ENCODE results near the gene SLC9A9. TPM values are rescaled to one million over a fixed set of nuclear protein-coding genes. Genes with fewer than 3 reads are reported as not detected.

Gene SLC9A9
- total RNA-seq, 1 experiment from 2014 or later, result not detected

DNA sequence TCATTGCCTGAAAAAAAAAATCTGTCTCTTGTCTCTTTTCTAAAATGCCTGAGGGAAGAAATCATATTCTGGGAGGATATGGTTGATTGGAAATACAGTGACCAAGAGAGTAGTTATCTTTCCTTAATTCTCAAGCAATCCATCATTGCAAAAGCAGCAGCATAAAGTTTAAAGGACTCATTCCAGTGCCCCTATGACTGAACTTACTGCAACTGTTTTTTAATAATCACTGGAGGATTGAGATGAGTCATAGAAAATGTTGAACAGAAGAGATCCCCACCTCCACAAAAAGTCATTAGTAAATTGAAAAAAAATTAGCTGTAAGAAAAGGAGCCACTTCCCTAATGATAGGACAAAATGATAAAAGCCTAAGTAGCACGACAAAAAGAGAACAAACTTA lies 121.5 kb downstream of the SLC9A9 start:
- TF ChIP-seq, protein P1, sequence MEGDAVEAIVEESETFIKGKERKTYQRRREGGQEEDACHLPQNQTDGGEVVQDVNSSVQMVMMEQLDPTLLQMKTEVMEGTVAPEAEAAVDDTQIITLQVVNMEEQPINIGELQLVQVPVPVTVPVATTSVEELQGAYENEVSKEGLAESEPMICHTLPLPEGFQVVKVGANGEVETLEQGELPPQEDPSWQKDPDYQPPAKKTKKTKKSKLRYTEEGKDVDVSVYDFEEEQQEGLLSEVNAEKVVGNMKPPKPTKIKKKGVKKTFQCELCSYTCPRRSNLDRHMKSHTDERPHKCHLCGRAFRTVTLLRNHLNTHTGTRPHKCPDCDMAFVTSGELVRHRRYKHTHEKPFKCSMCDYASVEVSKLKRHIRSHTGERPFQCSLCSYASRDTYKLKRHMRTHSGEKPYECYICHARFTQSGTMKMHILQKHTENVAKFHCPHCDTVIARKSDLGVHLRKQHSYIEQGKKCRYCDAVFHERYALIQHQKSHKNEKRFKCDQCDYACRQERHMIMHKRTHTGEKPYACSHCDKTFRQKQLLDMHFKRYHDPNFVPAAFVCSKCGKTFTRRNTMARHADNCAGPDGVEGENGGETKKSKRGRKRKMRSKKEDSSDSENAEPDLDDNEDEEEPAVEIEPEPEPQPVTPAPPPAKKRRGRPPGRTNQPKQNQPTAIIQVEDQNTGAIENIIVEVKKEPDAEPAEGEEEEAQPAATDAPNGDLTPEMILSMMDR (IDR thresholded peaks at IDR 0.05; ENCODE audit: insufficient read depth in 1 of 2, low read depth in 1 of 2, low read length in 1 of 2, severe bottlenecking in 1 of 2, unreplicated experiment in 1 of 2), result no peak
- ChIA-PET POLR2A (no interaction called here), CTCF (no interaction called here)
- H3K36me3 ChIP-seq (ENCODE audit: control insufficient read depth, insufficient read depth, low read length), result no peaks in the 10 kb centered on the region
- Mint-ChIP-seq H3K27ac (ENCODE audit: unreplicated experiment) (no peak overlapping the region), H3K4me1 (ENCODE audit: low read depth, unreplicated experiment) (no peaks in the 10 kb centered on the region), H3K36me3 (ENCODE audit: insufficient read depth, unreplicated experiment) (no peaks in the 10 kb centered on the region), H3K9me3 (ENCODE audit: unreplicated experiment) (no peaks in the 10 kb centered on the region), H3K27me3 (ENCODE audit: insufficient read depth, unreplicated experiment) (peaks cover 16% of the 10 kb centered on the region), H3K4me3 (ENCODE audit: unreplicated experiment) (no peak overlapping the region)
- no peaks in the 10 kb centered on the region for H3K9me3 ChIP-seq
- BruUV-seq (replicated peaks), result no TSS peak
- DNase-seq, result no peak
- H3K27me3 ChIP-seq (replicated peaks; ENCODE audit: control insufficient read depth, insufficient read depth, low read length), result no peaks in the 10 kb centered on the region
- intact Hi-C loops (cut with micrococcal nuclease; ENCODE audit: unreplicated experiment), result no loop called here
- no peak overlapping the region for H3K4me3 ChIP-seq (ENCODE audit: low read depth, low read length)
- H3K4me1 ChIP-seq, result no peaks in the 10 kb centered on the region

DNA sequence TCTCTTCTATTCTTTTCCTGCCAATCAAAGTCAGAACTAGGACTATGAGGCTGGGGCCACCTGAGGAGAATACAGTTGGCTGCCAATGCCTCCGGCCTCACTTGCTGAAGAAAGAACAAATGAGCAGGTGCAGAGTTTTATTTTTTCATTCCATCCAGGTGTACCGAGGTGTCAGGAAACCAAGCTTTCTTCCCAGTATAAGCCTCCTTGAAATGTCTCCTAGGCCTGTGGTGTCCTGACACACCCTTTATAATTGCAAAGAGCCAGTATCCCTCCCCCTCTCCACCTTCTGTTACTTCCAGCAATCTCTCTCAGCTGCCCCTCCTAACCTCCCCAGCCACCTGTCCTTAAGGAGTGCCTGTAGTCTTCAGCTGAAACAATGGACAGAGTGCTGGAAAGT lies 127.9 kb downstream of the SLC9A9 start:
- H3K4me3 Mint-ChIP-seq (ENCODE audit: unreplicated experiment), result no peak overlapping the region
- no peak for DNase-seq
- BruUV-seq (replicated peaks), result no TSS peak
- no peaks in the 10 kb centered on the region for H3K36me3 Mint-ChIP-seq (ENCODE audit: insufficient read depth, unreplicated experiment)
- Histone ChIP-seq H3K4me1 (no peaks in the 10 kb centered on the region), H3K27me3 (replicated peaks; ENCODE audit: control insufficient read depth, insufficient read depth, low read length) (peaks cover 1% of the 10 kb centered on the region; the same call in 1 of the 2 replicates), H3K36me3 (ENCODE audit: control insufficient read depth, insufficient read depth, low read length) (no peaks in the 10 kb centered on the region), H3K9me3 (no peaks in the 10 kb centered on the region), H3K4me3 (ENCODE audit: low read depth, low read length) (no peak overlapping the region)
- H3K27me3 Mint-ChIP-seq (ENCODE audit: insufficient read depth, unreplicated experiment), result peaks cover 15% of the 10 kb centered on the region
- no peak overlapping the region for H3K27ac Mint-ChIP-seq (ENCODE audit: unreplicated experiment)
- intact Hi-C loops (cut with micrococcal nuclease; ENCODE audit: unreplicated experiment), result no loop called here
- ChIA-PET CTCF (no interaction called here), POLR2A (no interaction called here)
- no peaks in the 10 kb centered on the region for H3K9me3 Mint-ChIP-seq (ENCODE audit: unreplicated experiment)
- TF ChIP-seq, protein P1 (IDR thresholded peaks at IDR 0.05; ENCODE audit: insufficient read depth in 1 of 2, low read depth in 1 of 2, low read length in 1 of 2, severe bottlenecking in 1 of 2, unreplicated experiment in 1 of 2), result no peak
- no peaks in the 10 kb centered on the region for H3K4me1 Mint-ChIP-seq (ENCODE audit: low read depth, unreplicated experiment)

DNA sequence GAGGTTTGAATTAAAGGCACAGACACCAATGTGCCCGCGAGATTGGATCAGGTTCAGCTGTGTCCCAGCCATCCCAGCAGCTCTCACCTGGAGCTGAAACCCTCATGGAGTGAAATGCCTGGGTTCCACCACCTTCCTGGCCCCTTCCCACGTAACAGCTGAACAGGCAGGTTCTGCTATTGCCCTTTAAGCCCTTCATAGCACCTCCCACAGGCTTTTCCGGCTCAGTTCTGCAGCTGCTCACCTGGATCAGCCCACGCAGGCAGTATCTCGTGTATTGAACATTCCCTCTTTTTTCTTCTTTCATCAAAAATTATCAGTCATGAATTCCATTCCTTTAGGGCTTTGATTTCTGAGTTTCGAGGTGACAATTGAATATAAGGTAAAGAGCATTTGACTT lies 129.8 kb downstream of the SLC9A9 start:
- intact Hi-C loops (cut with micrococcal nuclease; ENCODE audit: unreplicated experiment), result no loop called here
- no peaks in the 10 kb centered on the region for H3K4me1 Mint-ChIP-seq (ENCODE audit: low read depth, unreplicated experiment)
- Histone ChIP-seq H3K36me3 (ENCODE audit: control insufficient read depth, insufficient read depth, low read length) (no peaks in the 10 kb centered on the region), H3K9me3 (no peaks in the 10 kb centered on the region), H3K27me3 (replicated peaks; ENCODE audit: control insufficient read depth, insufficient read depth, low read length) (peaks cover 1% of the 10 kb centered on the region; the same call in 1 of the 2 replicates), H3K4me1 (no peaks in the 10 kb centered on the region), H3K4me3 (ENCODE audit: low read depth, low read length) (no peak overlapping the region)
- H3K27me3 Mint-ChIP-seq (ENCODE audit: insufficient read depth, unreplicated experiment), result peaks cover 21% of the 10 kb centered on the region
- TF ChIP-seq, protein P1 (IDR thresholded peaks at IDR 0.05; ENCODE audit: insufficient read depth in 1 of 2, low read depth in 1 of 2, low read length in 1 of 2, severe bottlenecking in 1 of 2, unreplicated experiment in 1 of 2), result no peak
- ChIA-PET CTCF (no interaction called here), POLR2A (no interaction called here)
- no peaks in the 10 kb centered on the region for H3K36me3 Mint-ChIP-seq (ENCODE audit: insufficient read depth, unreplicated experiment)
- BruUV-seq (replicated peaks), result no TSS peak
- no peaks in the 10 kb centered on the region for H3K9me3 Mint-ChIP-seq (ENCODE audit: unreplicated experiment)
- DNase-seq, result no peak
- no peak overlapping the region for H3K4me3 Mint-ChIP-seq (ENCODE audit: unreplicated experiment)
- no peak overlapping the region for H3K27ac Mint-ChIP-seq (ENCODE audit: unreplicated experiment)
